ENCODE data around the gene SOBP. TPM values are rescaled to one million over a fixed set of nuclear protein-coding genes. Genes with fewer than 3 reads are reported as not detected.
A peak's percentile ranks its signal among the peaks of the same experiment; 100 is the strongest.

SOBP gene
- total RNA-seq, 4 donors from 2014 or later = 16.2 to 29.9 (median 19.2) TPM

DNA sequence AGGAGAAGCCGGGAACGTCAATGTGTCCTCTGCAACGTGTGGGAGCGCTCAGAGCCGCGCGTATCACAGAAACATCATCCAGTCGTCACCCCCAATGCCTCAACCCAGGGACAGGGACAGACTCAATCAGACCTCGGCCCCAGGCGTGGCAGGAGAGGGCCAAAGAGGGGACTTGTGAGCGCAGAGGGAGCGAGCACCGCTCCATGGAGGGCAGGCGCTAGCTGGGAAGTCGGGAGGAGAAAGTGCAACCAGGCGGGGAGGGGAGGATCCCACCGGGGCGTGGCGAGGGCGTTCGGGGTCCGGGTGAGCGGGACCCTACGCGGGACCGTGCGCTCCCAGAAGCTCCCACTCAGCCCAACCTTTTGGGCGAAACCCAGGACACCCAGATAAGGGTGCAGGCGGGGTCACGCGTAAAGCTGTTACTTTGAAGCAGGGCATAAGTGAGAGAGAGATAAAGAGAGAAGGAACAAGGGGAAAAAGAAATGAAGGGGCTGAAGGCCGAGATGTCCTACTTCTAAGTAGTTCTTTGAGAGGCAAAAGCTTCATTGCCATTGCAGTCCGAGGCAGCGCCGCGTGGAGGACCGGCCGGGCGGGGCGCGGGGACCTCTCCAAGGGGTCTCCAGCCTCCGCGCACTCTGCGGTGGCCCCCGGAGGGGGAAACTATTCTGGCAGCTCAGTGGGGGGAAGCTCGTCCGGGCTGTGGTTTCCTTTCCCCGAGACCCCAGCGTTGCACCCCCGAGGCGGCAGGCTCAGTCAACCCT lies 862 bp upstream of the SOBP start:
- no peaks in the 10 kb centered on the region for H3K36me3 ChIP-seq
- no peak for TF ChIP-seq EP300 (IDR thresholded peaks at IDR 0.05)
- TF ChIP-seq POLR2AphosphoS5 (IDR thresholded peaks at IDR 0.05) = no peak
- H3K27ac ChIP-seq = peak overlapping the region; percentile 13 to 93 (median 88)
- peak overlapping the region; percentile 61 to 85 for H3K4me3 ChIP-seq
- no peaks in the 10 kb centered on the region for H3K9me3 ChIP-seq
- H3K4me1 ChIP-seq = peaks cover 0 to 45% (median 15%) of the 10 kb centered on the region in 3 donors
- H3K27me3 ChIP-seq = no peaks in the 10 kb centered on the region
- 0 to 1% methylated on average over 17 to 23 of the region's 51 CpGs for WGBS, 2 donors (ENCODE audit: low coverage in 1 of 2)
- ATAC-seq = peak; percentile 22

DNA sequence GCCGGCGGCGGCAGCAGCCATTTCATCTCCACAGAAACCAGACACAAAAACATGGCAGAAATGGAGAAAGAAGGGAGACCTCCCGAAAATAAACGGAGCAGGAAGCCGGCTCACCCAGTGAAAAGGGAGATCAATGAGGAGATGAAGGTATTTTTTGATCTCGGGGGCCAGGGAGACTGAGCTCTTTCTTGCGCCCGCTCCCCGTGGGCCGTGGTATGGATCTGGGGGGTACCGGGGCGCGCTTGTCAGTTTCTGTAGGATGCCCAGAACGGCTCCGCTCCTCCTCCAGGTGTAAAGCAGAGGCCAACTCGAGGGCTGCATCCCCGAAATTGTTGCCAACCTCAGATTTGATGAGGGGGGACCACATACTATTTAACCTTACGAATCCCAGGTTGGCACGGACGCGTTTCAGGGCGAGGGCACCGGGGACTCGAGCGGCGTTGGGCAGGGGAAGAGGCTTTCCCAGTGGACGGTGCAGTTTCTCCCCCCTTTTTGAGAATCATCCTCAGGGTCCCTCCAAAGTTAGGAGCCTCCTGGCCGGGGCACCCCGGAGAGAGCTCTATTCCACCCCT lies 735 bp downstream of the SOBP start:
- no peak for ATAC-seq
- Histone ChIP-seq H3K9me3 (no peaks in the 10 kb centered on the region), H3K4me1 (peaks cover 4 to 61% (median 21%) of the 10 kb centered on the region in 3 donors), H3K27ac (peak overlapping the region; percentile 52 to 93 (median 88)), H3K36me3 (no peaks in the 10 kb centered on the region), H3K27me3 (no peaks in the 10 kb centered on the region), H3K4me3 (peak overlapping the region; percentile 61 to 85)
- TF ChIP-seq POLR2AphosphoS5 (IDR thresholded peaks at IDR 0.05) (no peak), EP300 (IDR thresholded peaks at IDR 0.05) (no peak), POLR2A (IDR thresholded peaks at IDR 0.05) (no peak)
- TF ChIP-seq, protein P1, sequence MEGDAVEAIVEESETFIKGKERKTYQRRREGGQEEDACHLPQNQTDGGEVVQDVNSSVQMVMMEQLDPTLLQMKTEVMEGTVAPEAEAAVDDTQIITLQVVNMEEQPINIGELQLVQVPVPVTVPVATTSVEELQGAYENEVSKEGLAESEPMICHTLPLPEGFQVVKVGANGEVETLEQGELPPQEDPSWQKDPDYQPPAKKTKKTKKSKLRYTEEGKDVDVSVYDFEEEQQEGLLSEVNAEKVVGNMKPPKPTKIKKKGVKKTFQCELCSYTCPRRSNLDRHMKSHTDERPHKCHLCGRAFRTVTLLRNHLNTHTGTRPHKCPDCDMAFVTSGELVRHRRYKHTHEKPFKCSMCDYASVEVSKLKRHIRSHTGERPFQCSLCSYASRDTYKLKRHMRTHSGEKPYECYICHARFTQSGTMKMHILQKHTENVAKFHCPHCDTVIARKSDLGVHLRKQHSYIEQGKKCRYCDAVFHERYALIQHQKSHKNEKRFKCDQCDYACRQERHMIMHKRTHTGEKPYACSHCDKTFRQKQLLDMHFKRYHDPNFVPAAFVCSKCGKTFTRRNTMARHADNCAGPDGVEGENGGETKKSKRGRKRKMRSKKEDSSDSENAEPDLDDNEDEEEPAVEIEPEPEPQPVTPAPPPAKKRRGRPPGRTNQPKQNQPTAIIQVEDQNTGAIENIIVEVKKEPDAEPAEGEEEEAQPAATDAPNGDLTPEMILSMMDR (IDR thresholded peaks at IDR 0.05) = no peak
- WGBS, 2 donors (ENCODE audit: low coverage in 1 of 2) = 0% methylated on average over 3 of the region's 30 CpGs; no CpG with 5 or more reads in 1 of the 2 donors

DNA sequence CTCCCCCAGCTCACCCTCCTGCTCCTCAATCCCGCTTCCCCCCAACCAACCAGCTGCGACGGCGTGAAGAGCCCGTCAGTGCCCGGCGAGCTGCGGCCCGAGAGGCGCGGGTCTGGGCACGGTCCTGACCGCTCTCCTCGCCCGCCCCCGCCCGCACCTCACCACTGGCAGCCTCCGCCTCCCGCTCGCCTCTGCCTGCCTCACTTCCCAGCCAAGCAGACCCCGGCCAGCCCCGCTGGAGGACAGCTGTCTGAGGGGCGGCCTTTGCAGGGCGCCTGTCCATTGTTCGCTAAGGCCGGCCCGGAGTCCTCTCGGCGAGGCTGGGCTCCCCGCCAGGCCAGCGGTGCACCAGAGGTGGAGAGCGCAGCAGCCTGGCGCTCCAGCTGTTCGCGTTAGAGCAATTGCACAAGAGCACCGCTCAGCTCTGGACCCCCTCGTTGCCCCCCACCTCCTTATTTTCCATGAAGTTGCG lies 1.3 kb downstream of the SOBP start:
- H3K27me3 ChIP-seq = no peaks in the 10 kb centered on the region
- H3K36me3 ChIP-seq = no peaks in the 10 kb centered on the region
- no peak for TF ChIP-seq POLR2AphosphoS5 (IDR thresholded peaks at IDR 0.05)
- TF ChIP-seq, protein P1 (IDR thresholded peaks at IDR 0.05) = peak in 1 of 4 experiments; percentile 10
- H3K27ac ChIP-seq = peak overlapping the region; percentile 52 to 93 (median 88)
- peaks cover 7 to 66% (median 21%) of the 10 kb centered on the region in 3 donors for H3K4me1 ChIP-seq
- peak; percentile 30 for ATAC-seq
- peak overlapping the region; percentile 61 to 85 for H3K4me3 ChIP-seq
- WGBS, 2 donors (ENCODE audit: low coverage in 1 of 2) = 0 to 1% methylated on average over 3 to 23 of the region's 38 CpGs
- no peaks in the 10 kb centered on the region for H3K9me3 ChIP-seq

GRCh38 chr6:107491760-107492660 lies 2.1 kb downstream of the SOBP start:
- ATAC-seq = no peak
- peaks cover 15 to 74% (median 26%) of the 10 kb centered on the region in 3 donors for H3K4me1 ChIP-seq

More at GRCh38 chr6:107491760-107492660, 2.1 kb downstream of the SOBP start:
- no peaks in the 10 kb centered on the region for H3K27me3 ChIP-seq
- peak overlapping the region; percentile 61 to 85 for H3K4me3 ChIP-seq
- peak overlapping the region; percentile 45 to 93 (median 85) for H3K27ac ChIP-seq
- TF ChIP-seq POLR2AphosphoS5 (IDR thresholded peaks at IDR 0.05) (no peak), EP300 (IDR thresholded peaks at IDR 0.05) (no peak), POLR2A (IDR thresholded peaks at IDR 0.05) (no peak)
- TF ChIP-seq, protein P1 (IDR thresholded peaks at IDR 0.05) = no peak
- 12 to 17% methylated on average over 14 of the region's 14 CpGs for WGBS, 2 donors (ENCODE audit: low coverage in 1 of 2)
- H3K9me3 ChIP-seq = no peaks in the 10 kb centered on the region
- no peaks in the 10 kb centered on the region for H3K36me3 ChIP-seq
